Esophagus squamous epithelium (tissue), 5 donors: ENCODE data around the gene SLC24A3. TPM values are rescaled to one million over a fixed set of nuclear protein-coding genes. Genes with fewer than 3 reads are reported as not detected.

Source experiments
- DNase-seq: peaks from one replicate; lab custom pipeline; 2025; lab: John Stamatoyannopoulos, UW
- H3K27ac ChIP-seq, 4 donors: fragments of 200-600 bp; sonication (generic); one replicate each; pipeline ENCODE4 v1.5.1; 2016 to 2019; ENCODE audit warnings: mild to moderate bottlenecking in 1 of 4
- H3K27me3 ChIP-seq, 4 donors: fragments of 200-600 bp; sonication (generic); 1 replicate in 3 of 4; 2 replicates in 1 of 4; pipeline versions ENCODE4 v1.5.1 to v1.6.0; 2017 to 2021; ENCODE audit warnings: antibody characterized with exemption in 1 of 4
- H3K36me3 ChIP-seq, 3 donors: fragments of 200-600 bp; sonication (generic); one replicate each; pipeline ENCODE4 v1.5.1; 2016 to 2019
- H3K4me1 ChIP-seq, 3 donors: fragments of 200-600 bp; sonication (generic); one replicate each; pipeline ENCODE4 v1.5.1; 2017 to 2019
- H3K4me3 ChIP-seq, 4 donors: fragments of 200-600 bp; sonication (generic); 1 replicate in 3 of 4; 2 replicates in 1 of 4; pipeline ENCODE4 v1.5.1; 2016 to 2019; ENCODE audit warnings: mild to moderate bottlenecking in 2 of 4, moderate library complexity in 1 of 4
- H3K9me3 ChIP-seq, 3 donors: fragments of 200-600 bp; sonication (generic); one replicate each; pipeline ENCODE4 v1.5.1; 2016 to 2019
- CTCF ChIP-seq, 6 experiments: fragments of 450-650 bp in 4 of 6; fragments of 200-600 bp in 2 of 6; sonication (generic) in 2 of 6; IDR thresholded peaks; one replicate each; pipeline ENCODE4 v1.5.1; 2016 to 2019; ENCODE audit warnings: antibody characterized with exemption in 6 of 6, mild to moderate bottlenecking in 4 of 6, moderate library complexity in 4 of 6
- POLR2A ChIP-seq, 4 donors: fragments of 450-650 bp; IDR thresholded peaks; one replicate each; pipeline ENCODE4 v1.6.1; 2017; ENCODE audit warnings: antibody characterized with exemption in 4 of 4, mild to moderate bottlenecking in 4 of 4, moderate library complexity in 3 of 4
- WGBS, 2 donors: methylation state at CpG; one replicate each; pipeline ENCODE4 v1.1.5; 2018; 5-methylcytosine and 5-hydroxymethylcytosine counted together
- intact Hi-C: fragments of 100-400 bp; cut with DNase I; formaldehyde crosslinking; loops from one replicate; pipeline ENCODE4 v1.15.0; 2022
- total RNA-seq, 4 donors: library from RNA; depleted of rRNA; stranded (reverse); fragments of >200 nt; gene quantifications; one replicate each; pipeline ENCODE4 v1.1.0, GENCODE V29; 2016
- donor health status: DM: yes; HTN: yes; CAD: no.

Gene SLC24A3
- total RNA-seq = 1 to 10 TPM; 3.0 to 8.2 (median 6.1) TPM

DNA sequence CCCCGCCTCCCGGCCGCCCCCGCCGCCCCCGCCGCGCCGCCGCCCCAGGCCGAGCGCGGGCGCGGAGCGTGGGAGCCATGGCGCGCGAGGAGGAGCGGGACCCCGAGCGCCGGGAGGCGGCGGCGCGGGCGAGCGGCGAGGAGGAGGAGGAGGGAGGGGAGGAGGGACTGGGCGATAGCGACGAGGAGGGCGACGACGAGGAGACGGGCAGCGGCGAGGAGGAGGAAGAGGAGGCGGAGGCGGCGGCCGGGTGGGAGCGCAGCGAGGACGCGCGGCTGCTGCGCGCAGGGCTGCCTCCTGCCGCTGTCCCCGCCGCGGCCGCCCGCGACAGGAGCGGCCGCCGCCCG lies at the start of gene SLC24A3:
SLC24A3 (plus strand) TSS at position 174 of the 347 bp plus-strand sequence.
- intact Hi-C loops = no loop called here
- Histone ChIP-seq H3K9me3 (no peaks in the 10 kb centered on the region), H3K4me1 (peaks cover 0 to 52% (median 12%) of the 10 kb centered on the region in 3 donors), H3K4me3 (peak within 1 kb of the TSS; percentile 57 to 79 (median 64)), H3K27me3 (peaks cover 0 to 43% (median 0%) of the 10 kb centered on the region in 4 donors), H3K27ac (peak within 1 kb of the TSS; percentile 64 to 87 (median 78)), H3K36me3 (no peaks in the 10 kb centered on the region)
- WGBS, 2 donors = 0% methylated on average over 22 of the region's 61 CpGs; no CpG with 5 or more reads in 1 of the 2 donors
- TF ChIP-seq POLR2A (IDR thresholded peaks at IDR 0.05) (no peak), CTCF (IDR thresholded peaks at IDR 0.05) (no peak)
- DNase-seq = no peak

GRCh38 chr20:19170148-19170547 lies 42.3 kb upstream of the SLC24A3 start:
- no peak for DNase-seq
- no peaks in the 10 kb centered on the region for H3K4me1 ChIP-seq
- H3K27me3 ChIP-seq = no peaks in the 10 kb centered on the region
- H3K4me3 ChIP-seq = no peak overlapping the region
- H3K27ac ChIP-seq = no peak overlapping the region
- H3K36me3 ChIP-seq = no peaks in the 10 kb centered on the region
- intact Hi-C loops = no loop called here
- TF ChIP-seq POLR2A (IDR thresholded peaks at IDR 0.05) (no peak), CTCF (IDR thresholded peaks at IDR 0.05) (no peak)
- peaks cover 0 to 7% (median 0%) of the 10 kb centered on the region in 3 donors for H3K9me3 ChIP-seq

DNA sequence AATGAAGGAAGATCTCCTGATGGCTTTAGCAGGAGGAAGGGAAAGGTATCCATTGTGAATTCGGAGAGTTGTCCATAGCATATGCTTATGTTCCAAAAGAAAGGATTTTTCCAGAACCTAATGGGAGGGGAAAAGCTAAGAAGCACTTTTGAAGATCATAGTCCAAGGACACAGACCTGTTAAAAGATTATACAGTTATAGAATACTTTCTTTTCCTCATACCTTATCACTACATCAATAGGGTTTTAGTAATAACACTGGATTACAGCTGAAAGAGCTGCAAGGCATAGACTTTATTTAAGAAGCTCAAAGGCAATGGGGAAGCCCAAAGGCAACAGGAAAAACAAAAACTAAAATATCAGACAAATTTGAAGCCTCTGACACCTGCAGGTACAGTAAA lies 39.8 kb upstream of the SLC24A3 start:
- TF ChIP-seq CTCF (IDR thresholded peaks at IDR 0.05) = no peak
- TF ChIP-seq POLR2A (IDR thresholded peaks at IDR 0.05) = no peak
- no peak for DNase-seq
- no peaks in the 10 kb centered on the region for H3K27me3 ChIP-seq
- no peaks in the 10 kb centered on the region for H3K36me3 ChIP-seq
- H3K27ac ChIP-seq = no peak overlapping the region
- H3K4me1 ChIP-seq = no peaks in the 10 kb centered on the region
- intact Hi-C loops = no loop called here
- peaks cover 0 to under 1% (median 0%) of the 10 kb centered on the region in 3 donors for H3K9me3 ChIP-seq
- no peak overlapping the region for H3K4me3 ChIP-seq
- WGBS, 2 donors = 65 to 89% methylated on average over 1 of the region's 1 CpG

DNA sequence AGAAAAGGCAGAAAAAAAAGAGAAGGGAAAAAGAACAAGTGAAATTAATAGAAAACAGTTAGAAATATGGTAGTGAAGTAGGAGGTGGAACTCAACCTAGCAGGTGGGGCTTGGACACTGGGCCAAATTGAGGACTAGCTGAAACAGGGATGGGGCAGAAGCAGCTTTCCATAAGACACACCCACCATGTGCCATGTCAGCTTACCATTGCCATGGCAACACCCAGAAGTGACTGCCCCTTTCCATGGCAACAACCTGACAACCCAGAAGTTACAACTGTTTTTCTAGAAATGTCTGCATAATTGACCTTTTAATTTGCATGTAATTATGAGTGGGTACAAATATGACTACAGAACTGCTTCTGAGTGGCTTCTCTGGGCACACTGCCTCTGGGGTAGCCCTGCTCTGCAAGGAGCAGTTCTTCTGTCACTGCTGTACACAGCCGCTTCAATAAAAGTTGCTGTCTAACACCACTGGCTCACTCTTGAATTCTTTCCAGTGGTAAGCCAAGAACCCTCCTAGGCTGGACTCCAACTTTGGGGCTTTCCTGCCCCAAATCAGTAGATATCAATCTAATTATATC lies 35.9 kb upstream of the SLC24A3 start:
- DNase-seq = no peak
- intact Hi-C loops = no loop called here
- no peak overlapping the region for H3K4me3 ChIP-seq
- H3K27ac ChIP-seq = no peak overlapping the region
- whole genome bisulfite sequencing, 2 donors = 47 to 100% methylated on average over 1 of the region's 1 CpG
- H3K27me3 ChIP-seq = no peaks in the 10 kb centered on the region
- H3K36me3 ChIP-seq = no peaks in the 10 kb centered on the region
- H3K9me3 ChIP-seq = no peaks in the 10 kb centered on the region
- no peaks in the 10 kb centered on the region for H3K4me1 ChIP-seq
- no peak for TF ChIP-seq POLR2A (IDR thresholded peaks at IDR 0.05)
- no peak for TF ChIP-seq CTCF (IDR thresholded peaks at IDR 0.05)

- no peak for DNase-seq
- Histone ChIP-seq H3K27ac (no peak overlapping the region), H3K9me3 (no peaks in the 10 kb centered on the region), H3K4me3 (no peak overlapping the region), H3K27me3 (no peaks in the 10 kb centered on the region), H3K36me3 (no peaks in the 10 kb centered on the region), H3K4me1 (no peaks in the 10 kb centered on the region)
- intact Hi-C loops = loop anchor here (10.0 kb wide), 1 partner anchor 547 kb away; no protein-coding TSS in a partner anchor
- TF ChIP-seq POLR2A (IDR thresholded peaks at IDR 0.05) (no peak), CTCF (IDR thresholded peaks at IDR 0.05) (no peak)
- 40 to 60% methylated on average over 2 of the region's 2 CpGs for WGBS, 2 donors
These were observed 30.9 kb upstream of the SLC24A3 start for GRCh38 chr20:19181552-19181951.
